Measurements from ENCODE around the gene NKTR.
"Not testable (repeated sequence)": the region's sequence is repeated elsewhere in the genome, so short reads cannot be mapped to it uniquely, and the experiment has no call there.

Gene NKTR

GRCh38 chr3:42600111-42600957 lies at the start of gene NKTR:
Gene NKTR (plus strand): TSS chr3:42600686. CDS start chr3:42601007, 321 bp downstream.
- DNase-seq (ENCODE audit: low spot score), result peak; percentile 93

- no peak for DNase-seq (ENCODE audit: low spot score)
These were observed 47.7 kb upstream of the NKTR start for GRCh38 chr3:42552830-42553229.

GRCh38 chr3:42556089-42556632 lies 44.3 kb upstream of the NKTR start:
- DNase-seq (ENCODE audit: low spot score), result no peak

GRCh38 chr3:42556817-42557216 lies 43.7 kb upstream of the NKTR start:
- DNase-seq (ENCODE audit: low spot score), result not testable (repeated sequence)

GRCh38 chr3:42557854-42558253 lies 42.6 kb upstream of the NKTR start:
- DNase-seq (ENCODE audit: low spot score), result no peak

- DNase-seq (ENCODE audit: low spot score), result no peak
These were observed 38.2 kb upstream of the NKTR start for GRCh38 chr3:42562047-42562907.

- no peak for DNase-seq (ENCODE audit: low spot score)
These were observed 30.8 kb upstream of the NKTR start for GRCh38 chr3:42569593-42570142.

- peak; percentile 65 for DNase-seq (ENCODE audit: low spot score)
These were observed 28.2 kb upstream of the NKTR start for GRCh38 chr3:42572278-42572677.

- DNase-seq (ENCODE audit: low spot score), result no peak
These were observed 25.2 kb upstream of the NKTR start for GRCh38 chr3:42575137-42575741.

- DNase-seq (ENCODE audit: low spot score), result no peak
These were observed 22.4 kb upstream of the NKTR start for GRCh38 chr3:42578054-42578453.

- not testable (repeated sequence) for DNase-seq (ENCODE audit: low spot score)
These were observed 21.1 kb upstream of the NKTR start for GRCh38 chr3:42579346-42579745.

- DNase-seq (ENCODE audit: low spot score), result no peak
These were observed 19.1 kb upstream of the NKTR start for GRCh38 chr3:42581400-42581708.

- peak; percentile 93 for DNase-seq (ENCODE audit: low spot score)
These were observed 18.6 kb upstream of the NKTR start, which contains the start of gene SEC22C for GRCh38 chr3:42581709-42582473. Gene SEC22C (minus strand): TSS chr3:42581967. CDS start chr3:42569046, 12,921 bp downstream.

GRCh38 chr3:42582474-42583070 lies 17.9 kb upstream of the NKTR start:
- DNase-seq (ENCODE audit: low spot score), result no peak

GRCh38 chr3:42588625-42589024 lies 11.9 kb upstream of the NKTR start:
- DNase-seq (ENCODE audit: low spot score), result no peak

- DNase-seq (ENCODE audit: low spot score), result no peak
These were observed 10.9 kb upstream of the NKTR start for GRCh38 chr3:42589382-42590109.

- DNase-seq (ENCODE audit: low spot score), result no peak
These were observed 9.3 kb upstream of the NKTR start for GRCh38 chr3:42590989-42591756.

GRCh38 chr3:42591811-42592210 lies 8.7 kb upstream of the NKTR start:
- DNase-seq (ENCODE audit: low spot score), result no peak

- DNase-seq (ENCODE audit: low spot score), result no peak
These were observed 6.9 kb upstream of the NKTR start for GRCh38 chr3:42593635-42594034.
